CD4-positive, alpha-beta T cell treated with Interleukin-12 subunit alpha and Interleukin-12 subunit beta, for 1 hour (primary cell): ENCODE data around the gene BYSL.

ENCODE experiments used
- DNase-seq: peaks from one replicate; pipeline ENCODE4 v3.0.0-alpha.2; 2020

The BYSL gene

GRCh38 chr6:41917528-41917927, 3.8 kb upstream of the BYSL start:
- no peak for DNase-seq

- no peak for DNase-seq
Observed at GRCh38 chr6:41921712-41921998, 356 bp downstream of the BYSL start.

- DNase-seq = no peak
Observed at GRCh38 chr6:41922154-41922553, 855 bp downstream of the BYSL start.

- no peak for DNase-seq
Observed at GRCh38 chr6:41927253-41927652, 6.0 kb downstream of the BYSL start.

- no peak for DNase-seq
Observed at GRCh38 chr6:41929924-41930323, 8.6 kb downstream of the BYSL start.

GRCh38 chr6:41931792-41932191, 10.5 kb downstream of the BYSL start:
- DNase-seq = no peak

- DNase-seq = no peak
Observed at GRCh38 chr6:41932378-41932777, 11.1 kb downstream of the BYSL start.

- no peak for DNase-seq
Observed at GRCh38 chr6:41934278-41935192, 13.2 kb downstream of the BYSL start.

GRCh38 chr6:41935193-41935574, 13.9 kb downstream of the BYSL start:
- no peak for DNase-seq

- DNase-seq = no peak
Observed at GRCh38 chr6:41935685-41936072, 14.4 kb downstream of the BYSL start.

- peak; percentile 88 for DNase-seq
Observed at GRCh38 chr6:41936073-41936837, 15.0 kb downstream of the BYSL start.

- no peak for DNase-seq
Observed at GRCh38 chr6:41937472-41937860, 16.2 kb downstream of the BYSL start.

- DNase-seq = peak; percentile 67
Observed at GRCh38 chr6:41937861-41938574, 16.7 kb downstream of the BYSL start.

GRCh38 chr6:41938590-41939175, 17.4 kb downstream of the BYSL start:
- DNase-seq = no peak

GRCh38 chr6:41939176-41939847, 18.0 kb downstream of the BYSL start:
- peak; percentile 19 for DNase-seq

GRCh38 chr6:41939848-41940758, 18.8 kb downstream of the BYSL start:
- peak; percentile 25 for DNase-seq

GRCh38 chr6:41940759-41941279, 19.5 kb downstream of the BYSL start:
- DNase-seq = peak; percentile 46

GRCh38 chr6:41941280-41942066, 20.2 kb downstream of the BYSL start, which contains the start of gene CCND3:
Gene CCND3 (minus strand): TSS chr6:41941808. CDS start chr6:41941649, 159 bp downstream.
- peak; percentile 86 for DNase-seq

- no peak for DNase-seq
Observed at GRCh38 chr6:41942067-41942851, 21.0 kb downstream of the BYSL start.
